Measurements from ENCODE around the gene ADCY5. TPM values are rescaled to one million over a fixed set of nuclear protein-coding genes. Genes with fewer than 3 reads are reported as not detected.

Gene ADCY5
- total RNA-seq, 2 donors from 2014 or later = not detected

DNA sequence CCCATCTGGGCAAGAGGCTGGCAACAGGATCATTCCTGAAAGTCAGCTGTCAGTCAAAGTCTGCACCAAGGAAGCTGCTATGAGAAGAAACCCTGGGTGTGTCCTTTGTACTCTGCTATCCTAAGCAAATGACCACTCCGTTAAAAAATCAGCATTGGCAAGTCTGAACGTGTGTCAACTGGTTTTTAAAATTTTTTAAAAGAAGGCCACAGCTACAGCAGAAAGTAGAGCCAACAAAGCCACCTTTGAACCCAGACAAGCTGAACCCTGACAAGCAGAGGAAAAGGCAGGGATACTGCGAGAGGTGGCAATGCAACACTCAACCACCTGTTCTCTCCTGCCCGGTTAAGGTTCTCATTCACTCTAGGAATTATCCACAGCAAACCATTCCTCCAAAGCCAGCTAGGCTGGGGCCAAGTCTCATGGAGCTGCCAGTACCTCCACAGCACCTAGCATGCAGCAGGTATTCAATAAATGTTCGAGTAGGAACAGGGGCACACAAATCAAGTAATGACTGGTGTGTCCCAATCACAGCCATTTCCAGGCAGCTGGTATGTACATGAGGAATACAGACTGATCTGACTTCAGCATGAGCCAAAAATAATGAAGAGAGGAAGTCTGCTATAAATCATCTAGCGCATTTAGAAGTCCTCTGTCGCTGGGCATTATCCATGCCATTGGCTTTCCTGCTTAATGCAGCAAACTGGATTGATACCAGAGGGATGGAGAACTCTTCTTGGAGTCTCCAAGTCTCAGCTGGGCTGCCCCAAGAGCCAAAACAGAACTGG, 76.0 kb downstream of the ADCY5 start:
- H3K4me1 Mint-ChIP-seq = no peaks in the 10 kb centered on the region
- H3K27me3 Mint-ChIP-seq = peaks cover 6% of the 10 kb centered on the region
- no peak overlapping the region for H3K4me3 Mint-ChIP-seq
- no peak for ATAC-seq (replicated peaks)
- H3K9me3 Mint-ChIP-seq = no peaks in the 10 kb centered on the region
- H3K27ac Mint-ChIP-seq = no peak overlapping the region
- no peaks in the 10 kb centered on the region for H3K36me3 Mint-ChIP-seq (ENCODE audit: low read depth)

DNA sequence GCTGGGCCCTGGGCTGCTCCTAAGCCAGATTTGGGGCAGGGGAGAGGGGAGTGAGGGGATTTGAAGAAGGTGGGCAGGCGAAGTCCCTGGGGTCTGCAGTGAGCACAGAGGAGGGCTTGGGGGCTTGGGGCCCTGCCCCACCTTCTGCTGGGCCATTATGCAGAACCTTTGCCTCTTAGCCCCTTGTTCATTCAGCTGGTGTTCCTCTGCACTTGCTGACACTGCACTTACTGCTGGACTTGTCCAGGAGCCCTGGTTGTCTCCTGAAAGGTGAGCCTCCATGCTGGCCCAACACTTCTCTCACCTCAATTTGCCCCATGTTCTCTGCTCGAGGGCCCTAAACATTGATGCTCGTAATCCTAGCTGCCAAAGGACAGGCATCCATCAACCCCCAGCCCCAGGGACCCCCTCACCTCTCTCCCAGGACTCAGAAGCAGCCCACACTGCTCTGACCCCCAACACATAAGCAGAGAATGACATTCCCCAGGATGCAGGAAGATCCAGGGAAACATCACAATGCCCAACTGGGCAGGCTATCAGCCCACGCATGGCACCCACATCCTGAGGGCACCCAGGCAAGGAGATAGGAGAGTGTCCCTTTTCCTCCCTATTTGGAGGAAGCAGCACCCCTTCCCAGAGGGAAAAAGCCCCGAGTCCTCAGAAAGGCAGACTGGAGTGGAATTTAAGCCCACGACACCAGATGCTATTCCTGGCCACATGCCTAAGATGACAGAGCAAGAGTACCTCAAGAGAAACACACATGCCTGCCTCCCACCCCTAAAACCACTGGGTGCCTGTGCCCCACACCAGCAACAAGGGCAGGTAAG, 76.8 kb downstream of the ADCY5 start:
- no peak overlapping the region for H3K27ac Mint-ChIP-seq
- no peaks in the 10 kb centered on the region for H3K9me3 Mint-ChIP-seq
- peaks cover 6% of the 10 kb centered on the region for H3K27me3 Mint-ChIP-seq
- H3K36me3 Mint-ChIP-seq (ENCODE audit: low read depth) = no peaks in the 10 kb centered on the region
- no peak overlapping the region for H3K4me3 Mint-ChIP-seq
- H3K4me1 Mint-ChIP-seq = no peaks in the 10 kb centered on the region
- no peak for ATAC-seq (replicated peaks)

DNA sequence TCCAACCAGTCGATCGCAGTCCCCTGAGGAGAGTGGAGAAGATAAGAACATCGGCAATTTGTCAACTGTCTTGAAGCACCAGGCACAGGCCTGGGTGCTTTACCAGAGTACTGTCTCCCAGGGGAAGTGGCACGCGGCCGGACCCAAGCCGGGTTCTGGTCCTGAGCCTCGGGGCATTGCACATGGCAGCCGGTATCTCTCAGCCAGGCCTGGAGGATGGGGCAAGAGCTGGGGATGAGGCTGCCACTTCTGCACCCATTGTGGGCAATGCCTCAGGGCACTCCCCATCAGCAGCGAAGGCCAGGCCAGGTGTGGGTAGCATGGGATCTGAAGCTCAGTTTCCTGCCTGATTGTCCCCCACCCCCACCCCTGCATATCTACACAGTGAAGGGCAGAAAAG, 77.5 kb downstream of the ADCY5 start:
- Mint-ChIP-seq H3K4me3 (no peak overlapping the region), H3K27me3 (peaks cover 3% of the 10 kb centered on the region)

DNA sequence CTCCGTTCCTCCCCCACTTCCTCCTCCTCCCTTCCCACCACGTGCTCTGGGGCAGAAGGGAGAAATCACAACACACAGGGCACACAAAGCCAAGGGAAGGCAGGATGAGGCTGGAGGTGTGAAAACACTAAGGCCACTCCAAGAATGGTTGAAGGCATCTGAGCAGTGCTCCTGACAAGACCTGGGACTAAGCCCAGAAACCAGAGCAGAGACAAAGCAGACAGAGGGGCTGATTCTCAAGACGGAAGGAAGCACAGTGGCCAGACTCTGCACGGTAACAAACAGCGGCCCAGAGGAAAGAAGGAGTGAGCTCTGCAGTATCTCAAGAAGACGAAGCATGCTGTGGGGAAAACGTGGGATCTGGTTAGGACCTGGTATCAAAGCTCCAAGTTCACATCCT, 78.1 kb downstream of the ADCY5 start:
- H3K27ac Mint-ChIP-seq = no peak overlapping the region
- ATAC-seq (replicated peaks) = no peak
- no peaks in the 10 kb centered on the region for H3K36me3 Mint-ChIP-seq (ENCODE audit: low read depth)
- peaks cover 3% of the 10 kb centered on the region for H3K27me3 Mint-ChIP-seq
- no peak overlapping the region for H3K4me3 Mint-ChIP-seq
- H3K9me3 Mint-ChIP-seq = no peaks in the 10 kb centered on the region
- no peaks in the 10 kb centered on the region for H3K4me1 Mint-ChIP-seq

More for the DNA sequence above, 77.5 kb downstream of the ADCY5 start:
- ATAC-seq (replicated peaks) = no peak
- Mint-ChIP-seq H3K27ac (no peak overlapping the region), H3K4me1 (no peaks in the 10 kb centered on the region), H3K36me3 (ENCODE audit: low read depth) (no peaks in the 10 kb centered on the region), H3K9me3 (no peaks in the 10 kb centered on the region)

DNA sequence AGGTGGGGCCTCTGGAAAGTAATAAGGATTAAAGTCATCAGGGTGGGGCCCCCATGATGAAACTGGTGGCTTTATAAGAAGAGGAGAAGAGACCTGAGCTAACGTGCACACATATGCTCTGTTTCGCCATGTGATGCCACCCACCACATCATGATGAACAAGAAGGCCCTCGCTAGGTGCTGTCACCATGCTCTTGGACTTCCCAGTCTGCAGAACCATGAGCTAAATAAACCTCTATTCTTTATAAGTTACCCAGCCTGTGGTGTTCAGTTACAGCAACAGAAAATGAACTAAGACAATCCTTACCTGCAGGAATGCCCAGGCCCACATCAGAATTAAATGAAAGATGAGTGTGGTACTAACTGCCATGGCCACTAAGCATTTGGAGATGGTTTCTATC, 79.8 kb downstream of the ADCY5 start:
- H3K4me1 Mint-ChIP-seq = no peaks in the 10 kb centered on the region
- no peaks in the 10 kb centered on the region for H3K36me3 Mint-ChIP-seq (ENCODE audit: low read depth)
- no peaks in the 10 kb centered on the region for H3K9me3 Mint-ChIP-seq
- no peak overlapping the region for H3K27ac Mint-ChIP-seq
- ATAC-seq (replicated peaks) = no peak
- H3K27me3 Mint-ChIP-seq = peaks cover 11% of the 10 kb centered on the region
- no peak overlapping the region for H3K4me3 Mint-ChIP-seq

DNA sequence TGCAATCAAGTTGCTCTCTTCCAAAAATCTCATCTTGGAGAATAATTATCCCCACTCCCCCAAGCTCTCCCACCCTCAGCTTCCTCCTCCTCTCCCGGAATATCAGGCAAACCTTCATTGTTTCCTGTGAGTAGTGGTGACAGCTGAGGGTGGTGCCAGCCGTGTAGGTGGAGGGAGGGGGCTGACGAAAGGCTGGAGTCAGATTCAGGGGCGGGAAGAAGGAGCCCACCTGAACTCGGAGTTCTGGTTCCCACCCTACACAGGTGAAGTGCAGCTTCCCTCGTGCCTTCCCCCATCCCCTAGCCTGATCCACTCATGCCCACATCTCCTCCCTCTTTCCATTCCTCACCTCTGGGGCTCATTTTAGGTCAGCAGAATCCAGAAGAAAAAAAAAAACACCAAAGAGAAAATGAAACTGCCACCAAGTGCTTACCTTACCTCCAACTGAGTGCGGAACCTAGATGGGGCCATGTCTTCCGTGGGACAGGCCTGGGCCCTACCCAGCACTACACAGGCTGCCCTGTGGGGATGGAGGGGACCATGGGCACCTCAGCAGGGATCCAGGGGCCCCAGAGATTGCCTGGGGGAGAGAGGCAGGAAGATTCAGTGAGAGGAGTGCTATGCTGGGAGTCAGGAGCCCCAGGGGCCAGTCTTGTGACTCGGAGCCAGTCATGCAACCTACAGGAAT, 81.3 kb downstream of the ADCY5 start:
- ATAC-seq (replicated peaks) = no peak
- Mint-ChIP-seq H3K27ac (no peak overlapping the region), H3K4me3 (no peak overlapping the region), H3K9me3 (no peaks in the 10 kb centered on the region), H3K36me3 (ENCODE audit: low read depth) (no peaks in the 10 kb centered on the region), H3K4me1 (no peaks in the 10 kb centered on the region), H3K27me3 (peaks cover 12% of the 10 kb centered on the region)

DNA sequence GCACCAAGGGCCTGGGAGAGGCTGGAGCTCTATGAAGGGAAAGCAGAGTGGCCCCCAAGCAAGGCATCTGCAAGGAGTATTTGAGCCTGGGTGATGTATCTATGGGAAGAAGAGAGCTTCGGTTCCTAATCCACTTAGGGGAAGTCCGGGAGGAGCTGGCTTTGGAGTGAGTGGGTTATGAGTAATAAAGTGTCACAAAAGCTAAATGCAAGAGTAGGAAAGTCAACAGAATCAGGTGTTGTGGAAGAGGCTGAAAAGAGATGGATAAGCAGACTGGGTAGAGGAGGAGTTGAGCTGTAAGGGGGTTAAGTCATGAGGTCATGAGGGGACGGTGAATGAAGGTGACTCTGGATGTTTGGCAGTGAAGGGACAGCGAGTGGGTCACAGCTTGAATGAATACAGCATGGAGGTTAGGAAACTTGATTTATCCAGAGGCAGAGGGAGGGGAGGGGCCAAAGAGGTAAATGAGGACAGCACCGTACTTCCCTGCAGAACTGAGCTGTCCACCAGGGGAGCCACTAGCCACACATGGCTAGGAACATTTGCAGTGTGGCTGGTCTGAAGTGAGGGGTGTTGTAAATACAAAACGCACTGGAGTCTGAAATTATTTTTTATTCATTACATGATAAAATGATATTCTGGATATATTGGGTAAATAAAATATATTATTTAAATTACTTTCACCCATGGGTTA, 83.3 kb downstream of the ADCY5 start:
- H3K27me3 Mint-ChIP-seq = peaks cover 21% of the 10 kb centered on the region
- no peak overlapping the region for H3K27ac Mint-ChIP-seq
- no peak for ATAC-seq (replicated peaks)
- no peaks in the 10 kb centered on the region for H3K9me3 Mint-ChIP-seq
- H3K36me3 Mint-ChIP-seq (ENCODE audit: low read depth) = no peaks in the 10 kb centered on the region
- H3K4me3 Mint-ChIP-seq = no peak overlapping the region
- no peaks in the 10 kb centered on the region for H3K4me1 Mint-ChIP-seq

DNA sequence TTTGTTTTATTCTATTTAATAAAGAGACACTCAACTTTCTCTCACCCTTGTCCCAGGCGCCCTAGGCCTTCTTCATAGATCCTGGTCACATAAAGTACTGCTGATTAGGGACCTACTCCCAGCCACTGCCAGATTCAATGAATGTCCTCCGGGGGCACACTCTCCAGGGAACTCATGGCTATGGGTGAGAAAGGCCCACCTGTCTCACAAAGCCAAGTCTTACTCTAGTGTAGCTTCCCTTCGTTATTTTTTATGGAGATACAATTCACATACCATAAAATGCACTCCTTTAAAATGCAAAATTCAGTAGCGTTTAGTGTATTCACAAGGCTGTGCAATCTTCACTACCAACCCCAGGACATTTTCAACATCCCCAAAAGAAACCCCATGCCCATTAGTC, 87.8 kb downstream of the ADCY5 start:
- H3K4me3 Mint-ChIP-seq = no peak overlapping the region
- H3K9me3 Mint-ChIP-seq = no peaks in the 10 kb centered on the region
- no peaks in the 10 kb centered on the region for H3K4me1 Mint-ChIP-seq
- H3K27me3 Mint-ChIP-seq = peaks cover 25% of the 10 kb centered on the region
- H3K27ac Mint-ChIP-seq = no peak overlapping the region
- no peak for ATAC-seq (replicated peaks)
- H3K36me3 Mint-ChIP-seq (ENCODE audit: low read depth) = no peaks in the 10 kb centered on the region

DNA sequence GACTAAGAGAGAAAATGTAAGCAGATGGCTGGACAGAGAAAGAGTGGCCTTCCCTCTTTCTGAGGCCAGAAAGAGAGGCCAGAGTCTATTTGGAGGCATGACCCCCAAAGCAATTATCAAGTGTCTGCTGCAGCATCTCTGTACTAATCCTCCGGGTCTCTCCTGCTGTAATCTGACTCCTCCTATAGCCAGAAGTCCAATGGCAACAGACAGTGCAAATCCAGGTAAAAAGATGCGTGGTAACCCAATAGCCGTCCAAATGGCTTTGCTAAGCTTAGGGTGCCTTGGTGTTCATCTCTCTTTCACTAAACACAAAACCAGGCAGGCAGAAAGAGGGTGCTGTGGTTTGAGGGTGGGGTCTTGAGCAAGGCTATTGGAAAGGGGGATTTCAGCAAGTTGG, 91.6 kb downstream of the ADCY5 start:
- Mint-ChIP-seq H3K27ac (no peak overlapping the region), H3K4me1 (no peaks in the 10 kb centered on the region), H3K36me3 (ENCODE audit: low read depth) (no peaks in the 10 kb centered on the region), H3K9me3 (peaks cover 9% of the 10 kb centered on the region), H3K27me3 (peaks cover 28% of the 10 kb centered on the region), H3K4me3 (no peak overlapping the region)
- ATAC-seq (replicated peaks) = no peak

DNA sequence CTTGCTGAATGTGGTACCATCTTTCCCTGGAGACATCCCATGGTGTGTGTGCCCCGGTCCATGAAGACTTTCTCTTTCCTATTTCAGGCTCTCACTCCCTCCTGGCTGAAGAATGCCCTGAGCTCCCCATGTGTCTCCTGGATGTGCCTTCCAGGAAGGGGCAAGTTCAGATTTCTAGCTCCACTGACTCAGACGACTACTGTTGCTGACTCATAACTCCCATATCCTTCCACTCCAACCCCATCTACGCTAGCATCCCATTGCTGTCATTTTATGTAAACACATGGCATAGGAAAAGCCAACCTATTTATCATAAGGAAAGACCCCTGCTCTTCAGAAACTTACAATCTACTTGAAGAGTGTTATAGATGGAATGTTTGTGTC, 95.0 kb downstream of the ADCY5 start:
- Mint-ChIP-seq H3K4me3 (no peak overlapping the region), H3K9me3 (peaks cover 9% of the 10 kb centered on the region), H3K36me3 (ENCODE audit: low read depth) (no peaks in the 10 kb centered on the region), H3K4me1 (peaks cover 6% of the 10 kb centered on the region), H3K27ac (no peak overlapping the region), H3K27me3 (peaks cover 38% of the 10 kb centered on the region)
- no peak for ATAC-seq (replicated peaks)

DNA sequence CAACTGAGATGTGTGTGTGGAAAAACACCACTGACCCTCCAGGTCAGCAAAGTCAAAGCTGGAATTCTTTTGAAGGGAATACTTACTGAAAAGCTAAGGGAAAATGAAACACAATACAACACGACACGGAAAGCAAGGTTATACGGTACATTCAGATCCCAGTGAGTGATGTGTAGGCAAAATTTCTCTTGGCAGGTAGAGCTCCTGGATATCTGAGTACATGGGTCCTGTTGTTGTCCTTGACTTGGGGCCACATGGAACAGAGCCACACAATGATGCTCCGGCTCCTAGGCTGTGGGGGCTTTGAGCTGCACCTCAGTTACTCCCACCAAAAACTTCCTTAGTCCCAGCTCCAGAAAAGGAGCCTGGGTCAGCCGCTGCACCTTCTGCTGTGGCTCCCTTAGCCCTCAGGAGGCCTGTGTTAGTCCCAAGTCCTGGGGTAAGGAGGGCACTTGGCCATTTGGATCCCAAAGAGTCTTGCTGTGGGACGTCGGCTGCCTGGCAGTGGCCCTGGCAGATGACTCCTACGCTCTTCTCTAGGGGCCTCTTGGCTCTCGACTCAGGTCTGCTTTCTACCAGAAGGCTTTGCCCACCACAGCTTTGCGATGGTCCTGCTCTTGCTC, 95.6 kb downstream of the ADCY5 start:
- Mint-ChIP-seq H3K4me3 (no peak overlapping the region), H3K36me3 (ENCODE audit: low read depth) (no peaks in the 10 kb centered on the region), H3K4me1 (peaks cover 8% of the 10 kb centered on the region), H3K27ac (no peak overlapping the region), H3K27me3 (peaks cover 41% of the 10 kb centered on the region), H3K9me3 (peaks cover 9% of the 10 kb centered on the region)
- ATAC-seq (replicated peaks) = no peak

DNA sequence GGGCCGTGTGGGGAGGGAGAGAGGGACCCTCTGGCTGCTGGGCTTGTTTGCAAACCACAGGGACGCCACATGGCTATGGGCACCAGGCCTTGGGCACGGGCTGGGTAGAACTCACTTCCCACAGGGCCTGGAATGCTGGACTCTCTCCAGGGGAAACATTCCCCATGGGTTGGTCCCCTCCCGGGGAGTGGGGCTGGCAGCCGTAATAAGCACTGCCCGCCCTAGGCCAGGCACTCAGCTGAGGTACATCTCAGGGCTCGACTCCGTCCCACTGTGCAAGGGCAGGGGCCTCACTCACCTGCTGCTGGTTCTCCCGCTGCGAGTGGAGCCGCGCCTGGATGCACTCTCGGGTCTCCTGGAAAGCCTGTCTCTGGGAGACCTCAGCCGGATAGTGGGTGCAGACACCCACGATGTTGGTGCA, 96.7 kb downstream of the ADCY5 start:
- Mint-ChIP-seq H3K4me1 (peaks cover 8% of the 10 kb centered on the region), H3K36me3 (ENCODE audit: low read depth) (no peaks in the 10 kb centered on the region), H3K27me3 (peaks cover 50% of the 10 kb centered on the region), H3K4me3 (no peak overlapping the region), H3K9me3 (peaks cover 9% of the 10 kb centered on the region), H3K27ac (no peak overlapping the region)
- ATAC-seq (replicated peaks) = no peak

DNA sequence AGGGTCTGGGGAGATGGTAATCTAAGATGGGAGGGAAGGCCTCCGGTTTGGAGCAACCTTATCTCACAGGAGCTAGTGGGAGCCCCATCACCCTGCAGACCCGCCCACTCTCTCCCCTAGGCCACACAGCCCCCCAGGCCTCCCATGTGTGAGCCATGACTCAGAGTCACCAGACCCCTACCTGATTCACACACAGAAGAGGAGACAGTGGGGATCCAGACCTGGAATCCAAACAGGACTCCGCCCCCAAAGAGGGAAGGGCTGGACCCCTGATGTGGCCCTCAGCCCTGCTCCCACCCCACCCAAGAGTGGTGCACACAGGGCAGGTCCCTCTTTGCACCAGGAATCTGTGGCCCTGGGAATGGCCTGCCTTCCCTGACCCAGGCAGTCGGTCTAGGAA, 97.4 kb downstream of the ADCY5 start:
- ATAC-seq (replicated peaks) = no peak
- H3K36me3 Mint-ChIP-seq (ENCODE audit: low read depth) = no peaks in the 10 kb centered on the region
- H3K27me3 Mint-ChIP-seq = peaks cover 50% of the 10 kb centered on the region
- peaks cover 9% of the 10 kb centered on the region for H3K9me3 Mint-ChIP-seq
- peaks cover 8% of the 10 kb centered on the region for H3K4me1 Mint-ChIP-seq
- H3K27ac Mint-ChIP-seq = no peak overlapping the region
- H3K4me3 Mint-ChIP-seq = no peak overlapping the region

DNA sequence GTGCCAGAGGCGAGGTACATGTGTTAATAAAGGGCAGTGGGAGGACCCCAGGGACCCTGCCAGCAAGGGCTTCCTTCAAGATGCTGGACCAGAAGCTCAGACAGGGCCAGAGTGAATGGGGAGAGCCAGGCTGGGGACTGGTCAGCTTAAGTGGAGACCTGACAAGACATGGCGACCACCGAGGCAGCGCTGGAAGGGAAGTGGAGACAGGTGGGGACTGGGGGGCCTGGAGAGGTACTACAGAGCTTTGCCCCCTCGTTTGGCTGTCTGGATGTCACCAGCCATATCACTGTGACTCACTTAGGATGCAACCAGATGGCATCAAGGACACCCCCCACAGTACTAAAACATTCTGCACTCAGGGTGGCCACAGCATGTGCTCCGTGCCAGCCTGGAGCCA, 97.9 kb downstream of the ADCY5 start:
- H3K9me3 Mint-ChIP-seq = peaks cover 9% of the 10 kb centered on the region
- H3K36me3 Mint-ChIP-seq (ENCODE audit: low read depth) = no peaks in the 10 kb centered on the region
- peaks cover 8% of the 10 kb centered on the region for H3K4me1 Mint-ChIP-seq
- no peak for ATAC-seq (replicated peaks)
- H3K4me3 Mint-ChIP-seq = no peak overlapping the region
- no peak overlapping the region for H3K27ac Mint-ChIP-seq
- H3K27me3 Mint-ChIP-seq = peaks cover 50% of the 10 kb centered on the region

Measured in activated T-helper 17 cell treated with anti-CD3 and anti-CD28 coated beads, Interleukin-2, amount 50 U/mL, for 72 hours (primary cell).